Thoracic aorta (tissue), 2 donors: ENCODE data around the gene TFF1. TPM values are rescaled to one million over a fixed set of nuclear protein-coding genes. Genes with fewer than 3 reads are reported as not detected.

Experiments
- ATAC-seq: fragments of 150-250 bp; one replicate; pipeline ENCODE4 v1.8.0; 2017; ENCODE audit warnings: low read depth; ENCODE audit not compliant: insufficient number of reproducible peaks, low FRiP score
- DNase-seq: peaks from one replicate; pipeline ENCODE4 v3.0.0-alpha.2; 2020; ENCODE audit warnings: low spot score
- H3K27ac ChIP-seq, 2 donors: fragments of 200-600 bp; sonication (generic); 1 replicate in 1 of 2; 2 replicates in 1 of 2; pipeline ENCODE4 v1.5.1; 2016; ENCODE audit warnings: mild to moderate bottlenecking in 2 of 2, moderate library complexity in 2 of 2
- H3K27me3 ChIP-seq: fragments of 200-600 bp; sonication (generic); replicated peaks from 2 replicates; pipeline ENCODE4 v1.6.0; 2016; ENCODE audit warnings: mild to moderate bottlenecking; ENCODE audit not compliant: insufficient read depth
- H3K36me3 ChIP-seq: fragments of 200-600 bp; sonication (generic); one replicate; pipeline ENCODE4 v1.5.1; 2016
- H3K4me1 ChIP-seq, 2 donors: fragments of 200-600 bp; sonication (generic); 1 replicate in 1 of 2; 2 replicates in 1 of 2; pipeline versions ENCODE4 v1.5.1 to v1.6.0; 2016; ENCODE audit warnings: low read depth in 2 of 2, mild to moderate bottlenecking in 1 of 2; ENCODE audit not compliant: control insufficient read depth in 1 of 2
- H3K4me3 ChIP-seq: fragments of 200-600 bp; sonication (generic); 2 replicates; pipeline ENCODE4 v1.5.1; 2016; ENCODE audit warnings: mild to moderate bottlenecking
- H3K9me3 ChIP-seq: fragments of 200-600 bp; sonication (generic); 2 replicates; pipeline ENCODE4 v1.5.1; 2016
- total RNA-seq, 2 donors: library from RNA; depleted of rRNA; stranded (reverse); fragments of >200 nt; gene quantifications; one replicate each; pipeline versions ENCODE4 v1.1.0 to v1.2.3, GENCODE V29; 2016
- TF ChIP-seq, protein P1 (sequence below): fragments of 200-600 bp; sonication (generic); IDR thresholded peaks from one replicate; pipeline ENCODE4 v1.5.1; 2019; ENCODE audit warnings: antibody characterized with exemption

Gene TFF1
- total RNA-seq, 2 donors from 2014 or later: 85.8 TPM; not detected in 1

DNA sequence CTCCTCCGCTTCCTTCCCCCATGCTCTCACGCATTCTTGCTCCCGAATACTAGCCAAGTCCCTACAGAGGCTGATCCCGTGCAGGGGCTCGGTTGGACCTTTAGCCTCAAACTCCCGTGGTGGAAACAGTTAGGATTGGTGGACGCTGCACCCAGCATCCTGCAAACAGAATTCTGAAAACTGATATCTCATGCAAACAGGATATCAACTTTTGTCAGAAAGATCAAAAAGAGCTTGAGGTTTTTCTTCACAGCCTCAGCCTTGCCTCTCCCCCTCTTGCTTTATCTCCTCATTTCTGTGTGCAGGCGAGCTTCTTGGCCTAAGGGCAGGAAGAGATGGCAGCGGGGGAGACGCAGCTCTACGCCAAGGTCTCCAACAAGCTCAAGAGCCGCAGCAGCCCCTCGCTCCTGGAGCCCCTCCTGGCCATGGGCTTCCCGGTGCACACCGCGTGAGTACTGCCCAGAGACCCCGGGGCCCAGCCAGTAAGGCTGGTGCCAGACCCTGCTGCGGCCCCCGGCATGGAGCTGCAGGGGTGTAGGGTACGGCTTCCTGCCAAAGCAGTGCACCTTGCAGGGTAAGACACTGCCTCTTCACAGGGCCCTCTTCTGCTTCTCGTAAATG lies 37.4 kb upstream of the TFF1 start, which contains the start of gene UBASH3A:
TSS of gene UBASH3A (plus strand) at position 292 of the 621 bp plus-strand sequence. CDS start at position 336, 44 bp downstream.
- Histone ChIP-seq H3K9me3 (peaks cover 3% of the 10 kb centered on the region), H3K36me3 (no peaks in the 10 kb centered on the region), H3K4me1 (no peaks in the 10 kb centered on the region), H3K27ac (no peak within 1 kb of the TSS), H3K4me3 (peak within 1 kb of the TSS; percentile 16), H3K27me3 (no peaks in the 10 kb centered on the region)
- ATAC-seq: no peak
- TF ChIP-seq, protein P1, sequence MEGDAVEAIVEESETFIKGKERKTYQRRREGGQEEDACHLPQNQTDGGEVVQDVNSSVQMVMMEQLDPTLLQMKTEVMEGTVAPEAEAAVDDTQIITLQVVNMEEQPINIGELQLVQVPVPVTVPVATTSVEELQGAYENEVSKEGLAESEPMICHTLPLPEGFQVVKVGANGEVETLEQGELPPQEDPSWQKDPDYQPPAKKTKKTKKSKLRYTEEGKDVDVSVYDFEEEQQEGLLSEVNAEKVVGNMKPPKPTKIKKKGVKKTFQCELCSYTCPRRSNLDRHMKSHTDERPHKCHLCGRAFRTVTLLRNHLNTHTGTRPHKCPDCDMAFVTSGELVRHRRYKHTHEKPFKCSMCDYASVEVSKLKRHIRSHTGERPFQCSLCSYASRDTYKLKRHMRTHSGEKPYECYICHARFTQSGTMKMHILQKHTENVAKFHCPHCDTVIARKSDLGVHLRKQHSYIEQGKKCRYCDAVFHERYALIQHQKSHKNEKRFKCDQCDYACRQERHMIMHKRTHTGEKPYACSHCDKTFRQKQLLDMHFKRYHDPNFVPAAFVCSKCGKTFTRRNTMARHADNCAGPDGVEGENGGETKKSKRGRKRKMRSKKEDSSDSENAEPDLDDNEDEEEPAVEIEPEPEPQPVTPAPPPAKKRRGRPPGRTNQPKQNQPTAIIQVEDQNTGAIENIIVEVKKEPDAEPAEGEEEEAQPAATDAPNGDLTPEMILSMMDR: no peak
- no peak for DNase-seq

DNA sequence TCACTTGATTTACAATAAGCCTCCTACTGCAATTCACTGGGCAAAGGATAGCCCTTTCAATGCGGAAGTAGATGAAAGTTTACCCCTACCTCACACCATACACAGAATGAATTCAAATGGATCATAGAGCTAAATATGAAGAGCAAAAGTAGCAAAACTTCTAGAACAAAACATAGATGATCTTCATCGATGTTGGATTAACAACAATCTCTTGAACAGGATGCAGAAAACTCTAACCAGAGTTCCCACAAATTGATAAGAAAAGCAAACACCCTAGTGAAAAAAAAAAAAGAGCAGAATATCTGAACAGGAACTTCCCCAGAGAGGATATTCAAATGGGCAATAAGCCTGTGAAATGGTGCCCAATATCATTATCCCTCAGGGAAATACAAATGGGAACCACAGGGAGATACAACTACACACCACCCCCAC lies 35.5 kb upstream of the TFF1 start:
- Histone ChIP-seq H3K4me3 (no peak overlapping the region), H3K36me3 (no peaks in the 10 kb centered on the region), H3K27me3 (no peaks in the 10 kb centered on the region), H3K4me1 (no peaks in the 10 kb centered on the region), H3K9me3 (peaks cover 3% of the 10 kb centered on the region), H3K27ac (no peak overlapping the region)
- TF ChIP-seq, protein P1: no peak
- ATAC-seq: no peak
- no peak for DNase-seq

DNA sequence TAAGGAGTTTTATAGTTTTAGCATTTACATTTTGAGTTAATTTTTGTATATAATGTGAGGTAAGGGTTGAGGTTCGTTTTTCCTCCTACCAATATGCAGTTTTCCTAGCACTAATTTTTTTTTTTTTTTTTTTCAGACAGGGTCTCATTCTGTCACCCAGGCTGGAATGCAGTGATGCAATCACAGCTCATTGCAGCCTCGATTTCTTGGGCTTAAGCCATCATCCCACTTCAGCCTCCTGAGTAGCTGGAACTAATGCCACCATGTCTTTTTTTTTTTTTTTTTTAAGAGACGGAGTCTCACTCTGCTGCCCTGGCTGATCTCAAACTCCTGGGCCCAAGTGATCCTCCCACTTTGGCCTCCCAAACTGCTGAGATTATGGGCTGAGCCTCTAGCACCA lies 34.8 kb upstream of the TFF1 start:
- peaks cover 3% of the 10 kb centered on the region for H3K9me3 ChIP-seq
- H3K27me3 ChIP-seq: no peaks in the 10 kb centered on the region
- H3K27ac ChIP-seq: no peak overlapping the region
- TF ChIP-seq, protein P1: no peak
- DNase-seq (no peak), ATAC-seq (no peak)
- H3K4me1 ChIP-seq: no peaks in the 10 kb centered on the region
- no peaks in the 10 kb centered on the region for H3K36me3 ChIP-seq
- no peak overlapping the region for H3K4me3 ChIP-seq

DNA sequence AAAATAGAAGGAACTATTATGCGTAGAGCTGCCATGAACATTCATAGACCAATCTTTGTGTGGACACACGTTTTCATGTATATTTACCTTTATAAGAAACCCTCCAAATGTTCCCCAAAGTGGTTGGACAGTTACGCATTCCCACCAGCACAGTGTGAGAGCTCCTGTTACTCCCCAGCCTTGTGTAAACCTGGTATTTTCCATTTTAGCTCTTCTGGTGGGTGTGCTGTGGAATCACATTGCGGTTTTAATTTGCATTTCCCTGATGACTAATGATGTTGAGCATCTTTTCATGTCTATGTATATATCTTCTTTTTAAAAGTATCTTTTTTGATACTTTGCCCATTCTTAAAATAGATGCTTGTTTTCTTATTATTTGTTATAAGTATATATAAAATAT lies 34.2 kb upstream of the TFF1 start:
- no peak overlapping the region for H3K27ac ChIP-seq
- DNase-seq: no peak
- TF ChIP-seq, protein P1: no peak
- H3K9me3 ChIP-seq: peaks cover 3% of the 10 kb centered on the region
- no peak overlapping the region for H3K4me3 ChIP-seq
- no peaks in the 10 kb centered on the region for H3K27me3 ChIP-seq
- no peaks in the 10 kb centered on the region for H3K36me3 ChIP-seq
- H3K4me1 ChIP-seq: no peaks in the 10 kb centered on the region
- no peak for ATAC-seq

DNA sequence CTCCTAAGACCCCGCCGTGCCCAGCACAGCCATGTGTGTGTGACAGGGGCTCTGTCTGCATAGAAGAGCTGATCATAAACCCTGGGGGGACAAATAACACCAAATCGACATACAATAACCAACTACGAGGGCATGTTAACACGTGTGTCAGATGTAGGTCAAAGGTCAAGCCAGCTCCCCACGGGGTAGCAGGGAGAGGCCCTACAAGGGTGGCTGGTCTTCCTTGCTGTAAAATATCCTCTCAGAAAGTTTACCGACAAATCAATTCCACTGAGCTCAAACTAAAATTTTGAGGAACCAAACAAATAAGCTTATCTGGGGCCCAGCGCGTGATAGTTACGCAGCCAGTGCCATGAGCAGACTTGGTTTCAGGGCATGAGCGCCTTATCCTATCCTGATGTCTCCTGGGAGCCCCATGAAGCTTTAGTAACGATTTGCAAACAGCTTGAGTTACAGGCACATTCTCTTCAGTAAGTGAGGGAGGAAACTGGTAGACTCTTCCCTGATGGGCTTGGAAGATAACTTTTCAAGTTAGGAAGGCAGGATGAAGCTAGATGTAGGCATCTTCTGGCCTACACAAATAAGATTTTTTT lies 32.2 kb upstream of the TFF1 start:
- no peak for DNase-seq
- H3K4me3 ChIP-seq: no peak overlapping the region
- no peaks in the 10 kb centered on the region for H3K27me3 ChIP-seq
- TF ChIP-seq, protein P1: no peak
- no peak overlapping the region for H3K27ac ChIP-seq
- ATAC-seq: no peak
- no peaks in the 10 kb centered on the region for H3K36me3 ChIP-seq
- no peaks in the 10 kb centered on the region for H3K4me1 ChIP-seq
- peaks cover 3% of the 10 kb centered on the region for H3K9me3 ChIP-seq
